Coronary artery (tissue), 2 donors: ENCODE results near the gene RGPD5.
"Not testable (repeated sequence)": the region's sequence is repeated elsewhere in the genome, so short reads cannot be mapped to it uniquely, and the experiment has no call there.

Source experiments
- DNase-seq: peaks from one replicate; pipeline ENCODE4 v3.0.0-alpha.2; 2017; ENCODE audit warnings: low spot score
- H3K27ac ChIP-seq, 2 donors: fragments of 200-600 bp; sonication (generic); one replicate each; pipeline ENCODE4 v1.5.1; 2016 to 2019
- H3K4me3 ChIP-seq: fragments of 200-600 bp; sonication (generic); 2 replicates; pipeline ENCODE4 v1.5.1; 2016; ENCODE audit warnings: mild to moderate bottlenecking, moderate library complexity

The RGPD5 gene

DNA sequence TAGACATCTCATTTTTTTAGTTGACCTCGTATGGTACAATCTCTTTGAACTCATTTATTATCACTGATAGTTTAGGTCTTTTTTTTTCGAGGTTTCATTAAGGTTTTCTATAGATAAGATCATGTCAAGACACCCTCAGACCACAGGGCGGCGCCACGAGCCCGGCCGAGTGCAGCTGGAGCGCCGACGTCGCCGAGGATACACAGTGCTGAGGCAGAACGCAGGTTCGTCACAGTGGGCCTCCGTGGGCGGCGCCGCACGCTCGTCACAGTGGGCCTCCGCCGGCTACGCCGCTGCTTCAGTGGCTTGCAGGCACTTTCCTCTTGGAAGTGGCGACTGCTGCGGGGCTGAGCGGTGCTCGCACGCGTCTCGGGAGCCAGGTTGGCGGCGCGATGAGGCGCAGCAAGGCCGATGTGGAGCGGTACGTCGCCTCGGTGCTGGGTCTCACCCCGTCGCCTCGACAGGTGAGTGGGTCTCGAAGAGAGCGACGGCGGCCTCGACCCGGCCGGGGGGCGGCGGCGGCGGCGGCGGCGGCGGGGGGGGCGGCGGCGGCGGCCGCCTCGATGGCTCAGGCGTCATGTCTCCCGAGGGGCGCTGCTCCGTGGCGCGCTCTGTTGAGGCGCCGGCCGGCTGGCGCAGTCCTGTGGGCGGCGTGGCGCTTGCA, at the start of gene RGPD5:
Gene RGPD5, plus strand, starts transcription at position 232 of the 664 bp plus-strand sequence. Its CDS starts 161 bp downstream, at position 393.
- DNase-seq, H3K4me3 ChIP-seq, H3K27ac ChIP-seq: not testable (repeated sequence)

DNA sequence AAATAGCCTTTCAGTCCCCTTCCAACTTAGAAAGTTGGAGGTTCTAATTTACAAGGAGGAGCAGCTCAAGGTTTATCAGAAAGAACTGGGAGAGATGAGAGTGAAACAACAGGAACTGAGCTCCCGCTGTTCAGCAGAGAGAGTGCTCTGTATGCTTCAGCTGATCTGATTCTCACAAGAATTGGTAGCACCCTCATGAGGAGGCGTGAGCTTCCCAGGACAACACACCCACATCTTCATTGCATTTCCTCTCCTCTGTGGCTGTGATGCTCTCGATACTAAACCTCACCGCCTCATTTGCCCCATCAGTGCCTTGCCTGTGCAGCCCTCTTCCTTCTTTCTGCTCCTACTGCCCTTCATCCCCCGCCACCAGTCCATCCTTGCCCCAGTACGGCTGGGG, 42.5 kb upstream of the RGPD5 start:
- H3K4me3 ChIP-seq, DNase-seq: not testable (repeated sequence)

GRCh38 chr2:109757163-109757824, 36.8 kb upstream of the RGPD5 start:
- H3K4me3 ChIP-seq, H3K27ac ChIP-seq, DNase-seq: not testable (repeated sequence)

More for the DNA sequence above, 42.5 kb upstream of the RGPD5 start:
- H3K27ac ChIP-seq: not testable (repeated sequence)

GRCh38 chr2:109760265-109761042, 33.7 kb upstream of the RGPD5 start:
- peak; percentile 53 for DNase-seq
- Histone ChIP-seq H3K4me3 (peak overlapping the region; percentile 71), H3K27ac (peak overlapping the region in 1 of 2 donors; percentile 84)

- H3K4me3 ChIP-seq: peak overlapping the region; percentile 71
- peak overlapping the region in 1 of 2 donors; percentile 84 for H3K27ac ChIP-seq
- DNase-seq: not testable (repeated sequence)
These were observed 33.1 kb upstream of the RGPD5 start for GRCh38 chr2:109761043-109761454.

- not testable (repeated sequence) for H3K27ac ChIP-seq, DNase-seq, H3K4me3 ChIP-seq
These were observed 32.1 kb upstream of the RGPD5 start for GRCh38 chr2:109761976-109762375.

DNA sequence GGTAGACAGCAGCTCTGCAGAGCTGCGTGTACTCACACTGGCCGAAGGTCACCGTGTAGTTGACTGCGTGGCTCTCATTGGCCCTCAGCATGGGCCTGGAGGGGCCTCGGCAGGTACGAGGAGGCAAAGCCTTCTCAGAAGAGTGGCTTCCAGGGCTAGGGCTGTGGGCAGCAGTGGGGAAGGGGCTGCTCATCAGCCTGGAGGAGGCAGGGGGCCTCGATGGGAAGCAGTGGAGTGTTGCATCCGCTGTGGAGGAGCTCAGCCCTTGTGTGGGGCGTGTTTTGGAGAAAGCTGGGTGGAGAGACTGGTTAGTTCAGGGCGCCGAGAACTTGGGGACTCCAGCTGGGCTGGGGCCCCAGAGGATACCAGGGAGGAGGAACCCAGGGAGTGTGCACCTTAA, 28.0 kb upstream of the RGPD5 start:
- H3K4me3 ChIP-seq, DNase-seq, H3K27ac ChIP-seq: not testable (repeated sequence)

- H3K27ac ChIP-seq, H3K4me3 ChIP-seq, DNase-seq: not testable (repeated sequence)
These were observed 27.1 kb upstream of the RGPD5 start for GRCh38 chr2:109766886-109767578.

DNA sequence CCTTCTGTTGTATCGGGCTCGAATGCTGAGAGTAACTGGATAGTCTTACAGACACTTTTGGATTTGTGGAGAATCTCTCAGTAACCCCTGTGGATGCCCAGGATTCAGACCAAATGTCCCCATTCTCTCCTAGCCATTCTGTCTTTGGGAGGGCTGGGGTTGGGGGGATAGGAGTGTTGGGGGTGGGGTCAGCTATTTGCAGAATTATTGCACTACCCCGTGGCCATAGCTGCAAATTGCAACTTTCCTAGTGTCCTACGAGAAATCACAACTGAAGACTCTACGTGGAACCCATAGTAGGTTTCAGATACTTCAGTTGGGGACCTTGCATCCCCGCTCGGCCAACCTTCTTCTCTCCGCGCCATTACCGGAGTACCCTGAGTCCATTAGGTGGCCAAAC, 25.2 kb upstream of the RGPD5 start:
- H3K27ac ChIP-seq, DNase-seq: not testable (repeated sequence)

DNA sequence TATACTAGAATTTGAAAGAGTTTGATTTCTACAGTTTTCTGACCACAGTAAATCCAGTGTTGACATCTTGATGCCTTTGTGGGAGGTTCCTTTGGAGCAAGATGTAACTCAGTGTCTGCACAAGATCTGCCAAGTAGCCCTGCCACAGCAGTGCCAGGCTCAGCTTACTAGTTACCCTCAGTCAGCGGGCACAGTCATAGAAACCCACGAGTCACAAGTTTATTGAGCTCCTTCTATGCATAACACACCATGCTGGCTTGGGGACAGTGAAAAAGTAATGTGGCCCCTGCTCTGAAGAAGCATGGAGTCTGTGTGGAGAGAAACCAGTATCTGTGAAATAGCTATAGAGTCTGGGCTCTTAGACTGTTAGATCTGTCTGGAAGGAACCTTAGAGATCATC, 15.0 kb upstream of the RGPD5 start:
- not testable (repeated sequence) for H3K27ac ChIP-seq, H3K4me3 ChIP-seq, DNase-seq

More for the DNA sequence above, 25.2 kb upstream of the RGPD5 start:
- H3K4me3 ChIP-seq: not testable (repeated sequence)

- not testable (repeated sequence) for DNase-seq, H3K4me3 ChIP-seq, H3K27ac ChIP-seq
These were observed 12.8 kb upstream of the RGPD5 start for GRCh38 chr2:109781147-109781816.

- not testable (repeated sequence) for H3K27ac ChIP-seq, H3K4me3 ChIP-seq, DNase-seq
These were observed 11.6 kb upstream of the RGPD5 start for GRCh38 chr2:109782446-109782993.

GRCh38 chr2:109791530-109792279, 2.4 kb upstream of the RGPD5 start:
- H3K4me3 ChIP-seq, DNase-seq: not testable (repeated sequence)

DNA sequence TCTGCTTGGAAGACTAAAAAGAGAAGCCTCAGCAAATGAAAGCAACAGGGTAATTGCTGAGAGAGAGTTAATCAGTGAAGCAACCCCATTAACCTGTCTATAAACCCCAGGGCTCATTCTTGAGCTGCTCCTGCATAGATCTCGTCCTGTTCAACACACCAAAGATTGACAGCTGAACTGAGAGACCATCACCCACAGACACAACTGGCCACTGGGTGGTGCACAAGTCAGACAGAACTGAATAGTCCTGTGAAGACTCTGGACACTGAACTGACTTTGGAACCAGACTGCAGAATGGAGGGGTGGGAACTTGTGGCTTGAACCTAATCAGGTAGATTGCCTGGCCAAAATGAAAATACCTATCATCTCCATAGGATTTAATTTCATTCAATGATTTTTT, 1.4 kb upstream of the RGPD5 start:
- H3K4me3 ChIP-seq, DNase-seq, H3K27ac ChIP-seq: not testable (repeated sequence)

More at GRCh38 chr2:109791530-109792279, 2.4 kb upstream of the RGPD5 start:
- not testable (repeated sequence) for H3K27ac ChIP-seq

GRCh38 chr2:109871129-109871751, 77.1 kb downstream of the RGPD5 start:
- H3K27ac ChIP-seq, DNase-seq, H3K4me3 ChIP-seq: not testable (repeated sequence)

- not testable (repeated sequence) for DNase-seq, H3K4me3 ChIP-seq
These were observed 82.5 kb downstream of the RGPD5 start for GRCh38 chr2:109876625-109877024.

DNA sequence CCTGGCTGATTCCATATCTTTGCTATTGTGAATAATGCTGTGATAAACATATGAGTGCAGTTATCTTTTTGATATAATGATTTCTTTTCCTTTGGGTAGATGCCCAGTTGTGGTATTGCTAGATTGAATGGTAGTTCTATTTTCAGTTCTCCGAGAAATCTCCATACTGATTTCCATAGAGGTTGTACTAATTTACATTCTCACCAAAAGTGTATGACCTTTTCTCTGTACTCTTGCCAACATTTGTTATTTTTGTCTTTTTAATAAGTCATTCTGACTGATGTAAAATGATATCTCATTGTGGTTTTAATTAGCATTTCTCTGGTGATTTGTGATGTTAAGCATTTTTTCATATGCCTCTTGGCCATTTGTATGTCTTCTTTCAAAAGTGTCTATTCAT, 88.0 kb downstream of the RGPD5 start:
- not testable (repeated sequence) for H3K4me3 ChIP-seq, DNase-seq

More at GRCh38 chr2:109876625-109877024, 82.5 kb downstream of the RGPD5 start:
- H3K27ac ChIP-seq: not testable (repeated sequence)

More for the DNA sequence above, 88.0 kb downstream of the RGPD5 start:
- not testable (repeated sequence) for H3K27ac ChIP-seq
